ENCODE measurements around the gene SGK2.

Gene SGK2

GRCh38 chr20:43558412-43559146 lies at the start of gene SGK2:
SGK2 (plus strand) TSS chr20:43559027; CDS start chr20:43566496, 7,469 bp downstream.
- H3K4me3 ChIP-seq (ENCODE audit: low read depth, low read length) = no peak within 1 kb of the TSS
- no peak for DNase-seq (ENCODE audit: low read depth)
- in situ Hi-C loops (cut with HindIII; ENCODE audit: low sequenced_read_pairs) = no loop called here
- no peak for TF ChIP-seq CTCF (IDR thresholded peaks at IDR 0.05; ENCODE audit: low read depth, low read length, missing control alignments)

- in situ Hi-C loops (cut with HindIII; ENCODE audit: low sequenced_read_pairs) = no loop called here
- no peak for DNase-seq (ENCODE audit: low read depth)
- TF ChIP-seq CTCF (IDR thresholded peaks at IDR 0.05; ENCODE audit: low read depth, low read length, missing control alignments) = no peak
- no peak overlapping the region for H3K4me3 ChIP-seq (ENCODE audit: low read depth, low read length)
Measured at GRCh38 chr20:43511879-43512278, 46.9 kb upstream of the SGK2 start.

GRCh38 chr20:43513372-43513930 lies 45.4 kb upstream of the SGK2 start:
- peak overlapping the region; percentile 60 for H3K4me3 ChIP-seq (ENCODE audit: low read depth, low read length)
- no peak for DNase-seq (ENCODE audit: low read depth)
- in situ Hi-C loops (cut with HindIII; ENCODE audit: low sequenced_read_pairs) = no loop called here
- no peak for TF ChIP-seq CTCF (IDR thresholded peaks at IDR 0.05; ENCODE audit: low read depth, low read length, missing control alignments)

DNA sequence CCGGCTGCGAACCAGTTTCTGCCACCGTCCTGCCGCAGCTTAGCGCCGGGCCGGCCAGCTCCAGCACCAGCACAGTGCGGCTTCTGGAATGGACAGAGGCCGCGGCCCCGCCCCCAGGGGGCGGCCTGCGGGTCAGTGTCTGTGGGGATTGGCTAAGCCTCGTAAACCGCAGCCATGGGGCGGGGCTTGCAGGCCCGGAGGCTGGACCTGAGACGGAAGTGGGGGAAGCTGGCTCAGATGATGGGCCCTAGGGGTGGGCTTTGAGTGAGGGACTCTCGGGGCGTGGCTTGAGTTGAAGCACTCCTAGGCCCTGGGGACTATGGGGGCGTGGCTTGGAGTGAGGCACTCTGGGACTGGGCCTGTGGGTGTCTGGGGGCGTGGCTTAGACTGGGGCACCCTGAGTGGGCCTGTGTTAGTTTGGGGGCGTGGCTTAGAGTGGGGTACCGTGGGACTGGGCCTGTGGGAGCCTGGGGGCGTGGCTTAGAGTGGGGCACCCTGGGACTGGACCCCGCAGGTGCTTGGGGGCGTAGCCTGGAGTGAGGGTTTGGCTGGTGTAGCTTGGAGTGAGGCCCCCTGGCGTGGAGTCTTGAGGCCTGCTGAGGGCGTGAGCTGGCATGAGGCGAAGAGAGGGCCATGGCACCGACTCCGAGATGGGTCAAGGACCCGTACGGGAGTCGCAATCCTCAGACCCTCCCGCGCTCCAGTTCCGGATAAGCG lies 44.7 kb upstream of the SGK2 start:
- peak; percentile 96 for DNase-seq (ENCODE audit: low read depth)
- in situ Hi-C loops (cut with HindIII; ENCODE audit: low sequenced_read_pairs) = no loop called here
- H3K4me3 ChIP-seq (ENCODE audit: low read depth, low read length) = peak overlapping the region; percentile 60
- TF ChIP-seq CTCF (IDR thresholded peaks at IDR 0.05; ENCODE audit: low read depth, low read length, missing control alignments) = no peak

GRCh38 chr20:43514648-43514999 lies 44.2 kb upstream of the SGK2 start:
- H3K4me3 ChIP-seq (ENCODE audit: low read depth, low read length) = peak overlapping the region; percentile 60
- no peak for TF ChIP-seq CTCF (IDR thresholded peaks at IDR 0.05; ENCODE audit: low read depth, low read length, missing control alignments)
- no peak for DNase-seq (ENCODE audit: low read depth)
- in situ Hi-C loops (cut with HindIII; ENCODE audit: low sequenced_read_pairs) = no loop called here

DNA sequence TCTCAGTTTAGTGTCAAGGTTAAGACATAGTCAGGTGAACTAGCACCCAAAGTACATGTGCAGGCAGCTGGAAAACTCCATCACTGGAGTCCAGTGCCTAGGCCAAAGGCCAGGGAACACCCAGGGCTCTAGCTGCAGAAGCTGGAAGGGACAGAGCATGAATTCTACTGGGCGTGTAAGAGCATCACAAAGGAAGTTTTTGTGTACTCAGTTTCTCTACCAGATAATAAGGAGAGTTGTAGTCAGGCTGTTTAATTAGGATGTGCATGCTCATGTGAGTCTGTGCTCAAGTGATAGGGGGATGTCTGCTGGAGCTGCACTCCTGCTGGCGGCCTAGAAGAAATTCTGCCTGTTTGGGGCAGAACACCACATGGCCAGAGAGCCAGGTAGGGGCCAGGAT lies 43.2 kb upstream of the SGK2 start:
- no peak for TF ChIP-seq CTCF (IDR thresholded peaks at IDR 0.05; ENCODE audit: low read depth, low read length, missing control alignments)
- in situ Hi-C loops (cut with HindIII; ENCODE audit: low sequenced_read_pairs) = no loop called here
- DNase-seq (ENCODE audit: low read depth) = no peak
- peak overlapping the region; percentile 60 for H3K4me3 ChIP-seq (ENCODE audit: low read depth, low read length)

All from astrocyte of the cerebellum (primary cell).